DOHH2 (cell line): Measurements from ENCODE around the gene RNMT.

ENCODE experiments used
- EZH2phosphoT487 ChIP-seq: fragments of 200-600 bp; sonication (generic); IDR thresholded peaks from 2 replicates; pipeline ENCODE4 v1.6.1; 2017; ENCODE audit warnings: borderline replicate concordance, mild to moderate bottlenecking, antibody characterized with exemption, low read length, moderate library complexity, mixed read lengths
- TF ChIP-seq, protein P1 (sequence below): fragments of 200-600 bp; sonication (generic); IDR thresholded peaks from one replicate; pipeline ENCODE4 v1.5.1; 2014; ENCODE audit warnings: antibody characterized with exemption, mild to moderate bottlenecking, low read depth, low read length; ENCODE audit not compliant: poor library complexity, severe bottlenecking

DNA sequence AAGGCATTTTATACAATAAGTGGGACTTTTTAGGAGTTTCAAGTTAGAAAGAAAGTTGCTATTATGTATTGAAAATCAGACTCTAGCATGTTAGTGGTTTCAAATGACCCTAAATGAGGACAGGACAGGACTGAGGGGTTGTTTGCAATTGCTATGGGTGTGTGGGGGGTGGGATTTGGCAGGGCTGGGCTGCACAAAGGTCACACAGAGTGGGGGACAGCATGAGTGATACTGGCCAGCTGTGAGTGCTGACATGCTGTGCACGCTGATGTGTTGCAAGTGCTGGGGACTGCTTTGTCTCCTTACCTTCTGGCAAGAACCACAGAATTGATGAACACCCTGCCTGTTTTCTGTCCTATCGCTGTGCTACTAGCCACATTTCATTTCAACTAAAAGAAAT lies 29.8 kb downstream of the RNMT start:
- TF ChIP-seq, protein P1, sequence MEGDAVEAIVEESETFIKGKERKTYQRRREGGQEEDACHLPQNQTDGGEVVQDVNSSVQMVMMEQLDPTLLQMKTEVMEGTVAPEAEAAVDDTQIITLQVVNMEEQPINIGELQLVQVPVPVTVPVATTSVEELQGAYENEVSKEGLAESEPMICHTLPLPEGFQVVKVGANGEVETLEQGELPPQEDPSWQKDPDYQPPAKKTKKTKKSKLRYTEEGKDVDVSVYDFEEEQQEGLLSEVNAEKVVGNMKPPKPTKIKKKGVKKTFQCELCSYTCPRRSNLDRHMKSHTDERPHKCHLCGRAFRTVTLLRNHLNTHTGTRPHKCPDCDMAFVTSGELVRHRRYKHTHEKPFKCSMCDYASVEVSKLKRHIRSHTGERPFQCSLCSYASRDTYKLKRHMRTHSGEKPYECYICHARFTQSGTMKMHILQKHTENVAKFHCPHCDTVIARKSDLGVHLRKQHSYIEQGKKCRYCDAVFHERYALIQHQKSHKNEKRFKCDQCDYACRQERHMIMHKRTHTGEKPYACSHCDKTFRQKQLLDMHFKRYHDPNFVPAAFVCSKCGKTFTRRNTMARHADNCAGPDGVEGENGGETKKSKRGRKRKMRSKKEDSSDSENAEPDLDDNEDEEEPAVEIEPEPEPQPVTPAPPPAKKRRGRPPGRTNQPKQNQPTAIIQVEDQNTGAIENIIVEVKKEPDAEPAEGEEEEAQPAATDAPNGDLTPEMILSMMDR: no peak
- no peak for TF ChIP-seq EZH2phosphoT487
